Activated CD8-positive, alpha-beta memory T cell treated with anti-CD3 and anti-CD28 coated beads for 1 hour (primary cell): ENCODE results near the gene SRGN.

Source experiments
- DNase-seq, 2 donors: peaks; one replicate each; pipeline ENCODE4 v3.0.0-alpha.2; 2020; ENCODE audit warnings: low read depth in 1 of 2; ENCODE audit errors: extremely low read depth in 1 of 2

The SRGN gene

GRCh38 chr10:69089638-69090599 is 2.0 kb downstream of the SRGN start:
- peak; percentile 33 to 65 for DNase-seq

- DNase-seq: no peak
Measured at GRCh38 chr10:69090685-69091084, 2.8 kb downstream of the SRGN start.

GRCh38 chr10:69091143-69091651 is 3.3 kb downstream of the SRGN start:
- DNase-seq: no peak

- peak; percentile 54 to 55 for DNase-seq
Measured at GRCh38 chr10:69092959-69093850, 5.3 kb downstream of the SRGN start.

GRCh38 chr10:69093933-69094332 is 6.0 kb downstream of the SRGN start:
- no peak for DNase-seq

DNA sequence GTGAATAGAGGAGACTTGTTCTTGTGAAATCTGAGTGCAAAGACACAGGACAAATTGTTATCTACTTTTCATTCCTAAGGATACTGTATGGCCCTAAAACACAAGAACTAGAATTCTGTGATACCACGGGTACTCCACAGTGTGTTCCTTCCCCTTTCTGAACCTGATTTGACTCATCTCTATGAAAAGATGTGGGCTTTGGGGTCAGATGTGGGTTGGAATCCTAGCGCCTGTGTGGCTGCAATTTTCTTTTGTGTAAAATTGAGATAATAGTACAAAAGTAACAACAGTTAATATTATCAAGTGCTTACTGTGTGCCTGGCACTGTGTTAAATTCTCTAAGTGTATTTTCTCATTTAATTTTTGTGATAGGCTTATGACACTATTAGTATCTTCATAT is 8.1 kb downstream of the SRGN start:
- no peak for DNase-seq

- no peak for DNase-seq
Measured at GRCh38 chr10:69097729-69098128, 9.8 kb downstream of the SRGN start.

- DNase-seq: no peak
Measured at GRCh38 chr10:69100136-69100872, 12.4 kb downstream of the SRGN start.

DNA sequence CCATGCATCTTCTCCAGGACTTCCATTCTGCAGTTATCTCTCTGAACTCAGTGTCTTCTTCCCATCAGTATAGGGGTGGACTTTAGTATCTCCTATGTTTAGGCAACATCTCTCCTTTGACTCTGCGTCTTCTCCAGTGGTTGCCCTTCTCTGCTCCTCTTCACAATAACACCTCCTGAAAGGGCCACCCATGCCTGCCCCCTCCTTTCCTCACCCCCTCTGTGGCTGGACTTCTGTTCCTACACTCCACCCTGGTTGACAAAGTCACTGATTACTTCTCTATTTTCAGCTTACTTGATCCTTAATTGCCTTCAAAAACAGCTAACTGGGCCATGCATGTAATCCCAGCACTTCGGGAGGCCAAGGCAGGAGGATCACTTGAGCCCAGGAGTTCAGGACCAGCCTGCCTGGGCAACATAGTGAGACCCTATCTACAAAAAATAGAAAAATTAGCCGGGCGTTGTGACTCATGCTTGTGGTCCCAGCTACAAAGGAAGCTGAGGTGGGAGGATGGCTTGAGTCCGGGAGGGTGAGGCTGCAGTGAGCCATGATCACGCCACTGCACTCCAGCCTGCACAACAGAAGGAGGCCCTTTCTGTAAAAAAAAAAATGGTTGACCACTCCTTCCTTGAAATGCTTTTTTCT is 13.7 kb downstream of the SRGN start:
- DNase-seq: no peak

GRCh38 chr10:69102440-69102839 is 14.5 kb downstream of the SRGN start:
- no peak for DNase-seq

- no peak for DNase-seq
Measured at GRCh38 chr10:69103784-69104183, 15.9 kb downstream of the SRGN start.

DNA sequence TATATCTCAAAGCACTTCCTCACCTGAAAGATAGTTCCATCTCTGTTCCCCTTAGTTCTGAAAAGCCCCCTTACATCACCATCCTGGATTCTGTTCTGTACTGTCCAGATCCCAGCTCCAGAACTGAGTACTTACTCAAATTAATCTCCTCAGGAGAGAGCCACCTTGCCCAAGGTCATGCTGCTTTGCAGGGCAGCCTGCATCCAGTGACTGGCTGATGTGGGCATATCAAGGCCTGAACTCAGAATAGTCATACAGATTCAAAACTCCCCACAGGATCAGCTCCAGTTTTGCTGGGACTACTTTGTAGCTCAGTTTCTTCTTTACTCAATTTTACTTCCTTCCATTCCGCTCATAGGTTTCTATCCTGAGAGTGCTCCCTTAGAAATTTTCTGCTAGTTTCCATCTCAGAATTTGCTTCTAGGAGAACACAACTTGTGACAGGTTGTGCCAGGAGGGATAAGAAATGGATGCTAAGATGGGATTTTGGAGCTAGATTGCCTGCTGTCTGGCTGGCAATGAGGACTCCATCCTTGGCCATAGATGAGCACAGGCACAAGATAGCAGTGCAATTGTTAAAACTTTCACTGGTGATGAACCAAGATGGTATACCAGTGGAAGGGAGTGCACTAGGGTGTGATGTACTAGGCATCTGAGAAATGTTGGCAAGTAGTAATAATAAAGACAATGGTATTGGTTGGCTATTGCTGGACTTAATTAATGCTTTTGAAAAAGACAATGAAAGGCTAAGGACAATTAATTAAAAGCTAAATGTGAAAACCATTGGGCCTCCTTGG is 17.3 kb downstream of the SRGN start:
- no peak for DNase-seq

GRCh38 chr10:69107176-69107490 is 19.2 kb downstream of the SRGN start:
- DNase-seq: no peak

DNA sequence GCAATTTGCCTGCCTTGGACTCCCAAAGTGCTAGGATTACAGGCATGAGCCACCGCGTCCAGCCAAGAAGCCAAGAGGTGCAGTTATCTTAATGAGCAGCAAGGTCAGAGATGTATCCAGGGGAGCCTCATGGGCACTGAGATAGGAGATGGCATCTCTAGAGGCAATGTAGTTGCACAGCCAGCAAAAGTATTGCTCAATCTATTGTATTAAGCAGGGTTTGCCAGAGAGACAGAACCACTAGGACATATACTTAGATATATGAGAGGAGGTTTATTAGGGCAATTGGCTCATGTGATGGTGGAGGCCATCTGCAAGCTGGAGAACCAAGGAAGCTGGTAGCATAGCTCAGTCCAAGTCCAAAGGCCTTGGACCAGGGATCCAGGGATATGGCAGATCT is 19.8 kb downstream of the SRGN start:
- no peak for DNase-seq

DNA sequence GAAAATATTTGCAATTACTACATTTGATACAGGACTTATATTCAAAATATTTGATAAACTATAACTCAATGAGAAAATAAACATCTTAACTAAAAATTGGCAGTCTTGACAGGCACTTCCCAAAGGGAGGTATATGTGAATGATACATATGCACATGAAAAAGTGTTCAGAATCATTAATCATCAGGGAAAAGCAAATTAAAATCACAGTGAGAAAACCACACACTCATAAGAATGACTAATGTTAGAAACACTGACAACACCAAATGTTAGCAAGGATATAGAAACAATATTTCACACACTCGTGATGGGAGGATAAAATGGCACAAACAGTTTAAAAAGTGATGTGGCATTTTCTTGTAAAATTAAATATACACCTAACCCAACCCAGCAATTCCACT is 32.0 kb downstream of the SRGN start:
- no peak for DNase-seq

DNA sequence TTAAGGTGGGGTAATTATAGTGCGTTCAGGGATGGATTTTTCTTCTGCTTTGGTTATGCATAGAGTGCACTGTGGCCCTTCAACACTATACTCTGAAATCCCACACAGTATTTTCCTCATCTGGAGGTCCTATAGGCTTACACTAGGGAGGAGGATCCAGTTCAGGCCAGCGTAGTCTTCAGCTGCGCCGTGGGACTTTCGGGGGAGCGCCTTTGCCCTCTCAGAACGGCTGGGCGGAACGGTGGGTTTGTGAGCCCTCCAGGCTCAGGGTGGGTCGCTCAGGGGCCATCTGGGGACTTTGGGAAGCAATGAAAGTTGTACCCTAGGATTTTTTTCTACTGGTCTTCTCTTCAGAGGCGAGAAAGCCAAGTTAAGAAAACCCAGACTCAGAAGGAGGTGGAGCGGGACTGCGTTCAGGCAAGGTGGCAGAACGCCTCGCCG is 35.4 kb downstream of the SRGN start:
- no peak for DNase-seq

DNA sequence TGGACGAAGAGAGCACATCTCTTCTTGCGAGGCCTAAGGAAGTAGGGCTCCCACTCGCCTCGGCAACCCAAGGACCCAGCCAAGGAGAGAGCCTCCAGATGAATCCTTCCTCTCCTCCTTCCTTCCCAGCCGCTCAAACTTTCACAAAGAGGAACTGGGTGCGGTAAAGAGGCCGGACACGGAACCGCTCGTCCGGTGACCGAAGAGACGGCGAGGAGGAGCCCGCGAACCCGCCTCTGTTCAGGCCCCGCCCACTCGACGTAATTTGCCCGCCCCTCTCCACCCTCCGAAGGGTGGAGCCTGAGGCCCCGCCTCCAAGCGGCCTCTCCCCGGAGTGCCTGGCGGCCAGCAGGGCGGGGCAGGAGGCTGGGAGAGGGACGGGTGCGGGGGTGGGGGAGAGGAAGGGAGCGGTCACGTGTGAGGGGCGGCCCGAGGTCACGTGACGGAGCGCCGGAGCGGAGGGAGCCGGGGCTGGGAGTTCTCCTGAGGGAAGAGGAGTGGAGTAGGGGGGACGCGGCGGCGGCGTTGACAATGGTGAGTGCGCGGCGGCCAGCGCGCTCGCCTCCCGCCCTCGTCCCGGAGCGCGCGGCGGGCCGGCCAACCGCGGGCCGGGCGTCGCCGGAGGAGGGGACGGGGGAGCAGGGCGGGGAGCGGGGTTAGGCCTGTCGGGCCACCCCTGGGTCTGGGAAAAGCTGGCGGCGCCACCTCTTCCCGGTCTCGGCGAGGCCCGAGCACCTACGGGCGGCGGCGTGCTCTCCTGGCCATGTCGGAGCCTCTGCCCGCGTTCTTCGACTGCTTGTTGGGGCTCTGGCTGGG is 36.1 kb downstream of the SRGN start, which contains the start of gene VPS26A:
Gene VPS26A (plus strand): TSS at position 432 of the 816 bp plus-strand sequence. CDS start 100 bp downstream, at position 532.
- DNase-seq: peak; percentile 96 to 98

- DNase-seq: no peak
Measured at GRCh38 chr10:69124563-69125268, 36.8 kb downstream of the SRGN start.
